IMR-90 (cell line): ENCODE measurements around the gene OR9G1. TPM values are rescaled to one million over a fixed set of nuclear protein-coding genes. Genes with fewer than 3 reads are reported as not detected.

ENCODE experiments used
- ATAC-seq: fragments of 200-7000 bp; cut with Tn5 transposase; 2 replicates; pipeline ENCODE4 v1.9.1; 2020; ENCODE audit warnings: low read depth, mild to moderate bottlenecking, moderate library complexity
- BruUV-seq: library from RNA; stranded (reverse); fragments of 400-500 nt; replicated peaks from 2 replicates; lab custom pipeline; 2021; lab: Mats Ljungman, UMichigan
- CTCF ChIA-PET: fragments of 300-600 bp; formaldehyde crosslinking; extraction: SDS; loops from one replicate; lab custom pipeline; 2021; ENCODE audit warnings: antibody characterized with exemption; lab: Yijun Ruan, JAX
- POLR2A ChIA-PET: fragments of 300-600 bp; sonication (Branson Sonifier 250); formaldehyde crosslinking; loops from one replicate; lab custom pipeline; 2022; ENCODE audit warnings: antibody characterized with exemption; ENCODE audit not compliant: unreplicated experiment; lab: Charles Lee
- DNase-seq: peaks from one replicate; pipeline ENCODE4 v3.0.0; 2013
- H2AFZ ChIP-seq: replicated peaks from 2 replicates; pipeline ENCODE3; 2013; ENCODE audit warnings: low read length, mild to moderate bottlenecking; ENCODE audit not compliant: poor library complexity
- H2AK5ac ChIP-seq: 2 replicates; pipeline ENCODE4 v1.6.1; 2013; ENCODE audit warnings: low read depth, low read length, inconsistent platforms
- H2AK9ac ChIP-seq: replicated peaks from 2 replicates; pipeline ENCODE3; 2013; ENCODE audit warnings: mild to moderate bottlenecking, low read depth, low read length, moderate library complexity; ENCODE audit not compliant: poor library complexity
- H2BK120ac ChIP-seq: 2 replicates; pipeline ENCODE4 v1.6.1; 2013; ENCODE audit warnings: low read depth, low read length, inconsistent platforms
- H2BK15ac ChIP-seq: 3 replicates; pipeline ENCODE4 v1.6.1; 2013; ENCODE audit warnings: low read depth, low read length, inconsistent platforms
- H2BK20ac ChIP-seq: 2 replicates; pipeline ENCODE4 v1.6.1; 2013; ENCODE audit warnings: low read depth, mild to moderate bottlenecking, inconsistent platforms, low read length, moderate library complexity
- H2BK5ac ChIP-seq: 2 replicates; pipeline ENCODE4 v1.6.1; 2013; ENCODE audit warnings: mild to moderate bottlenecking, low read depth, low read length, inconsistent platforms; ENCODE audit not compliant: poor library complexity, severe bottlenecking
- H3K14ac ChIP-seq: replicated peaks from 2 replicates; pipeline ENCODE4 v1.6.1; 2013; ENCODE audit warnings: low read depth, low read length, inconsistent platforms
- H3K18ac ChIP-seq: 2 replicates; pipeline ENCODE4 v1.6.1; 2013; ENCODE audit warnings: low read depth, low read length, control low read depth
- H3K23ac ChIP-seq: 2 replicates; pipeline ENCODE4 v1.6.1; 2013; ENCODE audit warnings: low read depth, low read length, inconsistent platforms
- H3K27ac ChIP-seq: 2 replicates; pipeline ENCODE4 v1.5.1; 2013; ENCODE audit warnings: mild to moderate bottlenecking, control low read depth, low read length; ENCODE audit not compliant: insufficient read depth
- H3K27me3 ChIP-seq: 2 replicates; pipeline ENCODE4 v1.6.1; 2013; ENCODE audit warnings: low read length; ENCODE audit not compliant: control insufficient read depth, insufficient read depth
- H3K36me3 ChIP-seq: 2 replicates; pipeline ENCODE4 v1.6.1; 2013; ENCODE audit warnings: low read length, mixed read lengths; ENCODE audit not compliant: control insufficient read depth, insufficient read depth
- H3K4ac ChIP-seq: 2 replicates; pipeline ENCODE4 v1.6.1; 2013; ENCODE audit warnings: low read depth, low read length, inconsistent platforms
- H3K4me1 ChIP-seq: 2 replicates; pipeline ENCODE4 v1.6.1; 2013; ENCODE audit warnings: low read length, mixed read lengths; ENCODE audit not compliant: control insufficient read depth, insufficient read depth
- H3K4me2 ChIP-seq: 2 replicates; pipeline ENCODE4 v1.6.1; 2013; ENCODE audit warnings: low read depth, mild to moderate bottlenecking, control low read depth, low read length, moderate library complexity
- H3K4me3 ChIP-seq: 2 replicates; pipeline ENCODE4 v1.5.1; 2013; ENCODE audit warnings: low read depth, mild to moderate bottlenecking, control low read depth, low read length, moderate library complexity; ENCODE audit not compliant: insufficient read depth
- H3K56ac ChIP-seq: 2 replicates; pipeline ENCODE4 v1.6.1; 2013; ENCODE audit warnings: low read length, inconsistent platforms; ENCODE audit not compliant: insufficient read depth; ENCODE audit errors: extremely low read depth
- H3K79me1 ChIP-seq, 2 experiments: 2 replicates each; pipeline ENCODE4 v1.6.1; 2013; ENCODE audit warnings: low read length in 2 of 2, inconsistent platforms in 1 of 2, low read depth in 1 of 2
- H3K9ac ChIP-seq: 2 replicates; pipeline ENCODE4 v1.6.1; 2013; ENCODE audit warnings: low read depth, low read length, control low read depth
- H3K9me1 ChIP-seq: 2 replicates; pipeline ENCODE4 v1.6.1; 2013; ENCODE audit warnings: low read length, inconsistent platforms; ENCODE audit not compliant: insufficient read depth
- H3K9me3 ChIP-seq: 2 replicates; pipeline ENCODE4 v1.6.1; 2013; ENCODE audit warnings: low read length; ENCODE audit not compliant: control insufficient read depth, insufficient read depth
- H4K20me1 ChIP-seq: 2 replicates; pipeline ENCODE4 v1.6.1; 2013; ENCODE audit warnings: low read length, inconsistent platforms; ENCODE audit not compliant: insufficient read depth
- H4K5ac ChIP-seq: 2 replicates; pipeline ENCODE4 v1.6.1; 2013; ENCODE audit warnings: mild to moderate bottlenecking, low read depth, low read length, control low read depth
- H4K8ac ChIP-seq, 2 experiments: 2 replicates each; pipeline ENCODE4 v1.6.1; 2013; ENCODE audit warnings: low read depth in 2 of 2, low read length in 2 of 2, control low read depth in 1 of 2, inconsistent platforms in 1 of 2
- H4K91ac ChIP-seq: 2 replicates; pipeline ENCODE4 v1.6.1; 2013; ENCODE audit warnings: low read depth, low read length, inconsistent platforms; ENCODE audit not compliant: insufficient read depth
- BHLHE40 ChIP-seq: fragments of 150-350 bp; IDR thresholded peaks from 2 replicates; pipeline ENCODE4 v1.6.1; 2016; ENCODE audit warnings: mild to moderate bottlenecking, low read depth, low read length
- RFX5 ChIP-seq: IDR thresholded peaks from 2 replicates; pipeline ENCODE4 v1.8.0; 2012; ENCODE audit warnings: low read depth, mild to moderate bottlenecking, low read length, moderate library complexity
- SMC3 ChIP-seq: fragments of 150-350 bp; IDR thresholded peaks from 2 replicates; pipeline ENCODE4 v1.6.1; 2016; ENCODE audit warnings: low read depth, mild to moderate bottlenecking, antibody characterized with exemption, low read length, moderate library complexity
- WGBS, 2 experiments: methylation state at CpG; one replicate each; pipeline versions ENCODE4 v1.1.5 to v1.1.7; 2013; ENCODE audit warnings: missing lambda C conversion rate in 2 of 2; ENCODE audit not compliant: insufficient read length in 1 of 2; ENCODE audit errors: extremely low coverage in 2 of 2; 5-methylcytosine and 5-hydroxymethylcytosine counted together
- dilution Hi-C: fragments of 300-500 bp; cut with HindIII; formaldehyde crosslinking; loops from one replicate; pipeline ENCODE4 v1.14.3; 2018; ENCODE audit warnings: low sequenced_read_pairs; ENCODE audit not compliant: unreplicated experiment
- in situ Hi-C: fragments of 300-500 bp; cut with MboI; formaldehyde crosslinking; loops from 3 replicates; pipeline ENCODE4 v1.14.3; 2019; ENCODE audit warnings: low sequenced_read_pairs, inconsistent platforms, mixed read lengths
- intact Hi-C: fragments of 100-400 bp; cut with micrococcal nuclease; formaldehyde crosslinking; loops from 2 replicates; pipeline ENCODE4 v1.10.0; 2022
- polyA plus RNA-seq, 3 experiments: library from polyadenylated mRNA; depleted of rRNA; stranded (reverse); fragments of >200 nt; gene quantifications; 2 replicates each; pipeline ENCODE4 v1.2.3, GENCODE V29; 2012; ENCODE audit warnings: low replicate concordance in 1 of 3
- total RNA-seq: library from RNA; depleted of rRNA; stranded (reverse); fragments of >200 nt; gene quantifications from 2 replicates; pipeline ENCODE4 v1.2.3, GENCODE V29; 2012
- TF ChIP-seq, protein P1 (sequence below): fragments of 150-350 bp; IDR thresholded peaks from 2 replicates; pipeline ENCODE4 v1.6.1; 2017; ENCODE audit warnings: mild to moderate bottlenecking, antibody characterized with exemption, low read length, low read depth
- TF ChIP-seq, protein P2 (sequence below): conservative IDR thresholded peaks from 2 replicates; pipeline ENCODE4 v1.5.1; 2012; ENCODE audit warnings: mild to moderate bottlenecking, low read depth, low read length, improper control_type of control experiment

The OR9G1 gene
- total and polyA plus RNA-seq, 2 of the 4 experiments (the other 2 are of a cell fraction): not detected

DNA sequence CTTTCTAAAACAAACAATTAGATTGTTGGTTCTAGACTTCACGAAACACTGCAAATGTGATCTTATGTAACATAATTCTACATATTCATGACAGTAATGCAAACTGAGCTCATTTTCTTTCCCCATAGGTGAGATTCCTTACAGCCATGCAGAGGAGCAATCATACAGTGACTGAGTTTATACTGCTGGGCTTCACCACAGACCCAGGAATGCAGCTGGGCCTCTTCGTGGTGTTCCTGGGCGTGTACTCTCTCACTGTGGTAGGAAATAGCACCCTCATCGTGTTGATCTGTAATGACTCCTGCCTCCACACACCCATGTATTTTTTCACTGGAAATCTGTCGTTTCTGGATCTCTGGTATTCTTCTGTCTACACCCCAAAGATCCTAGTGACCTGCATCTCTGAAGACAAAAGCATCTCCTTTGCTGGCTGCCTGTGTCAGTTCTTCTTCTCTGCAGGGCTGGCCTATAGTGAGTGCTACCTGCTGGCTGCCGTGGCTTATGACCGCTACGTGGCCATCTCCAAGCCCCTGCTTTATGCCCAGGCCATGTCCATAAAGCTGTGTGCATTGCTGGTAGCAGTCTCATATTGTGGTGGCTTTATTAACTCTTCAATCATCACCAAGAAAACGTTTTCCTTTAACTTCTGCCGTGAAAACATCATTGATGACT, 1.5 kb downstream of the OR9G1 start:
- no peak overlapping the region for H2BK5ac ChIP-seq
- H3K9ac ChIP-seq: no peak overlapping the region
- H3K4me1 ChIP-seq: no peaks in the 10 kb centered on the region
- H3K14ac ChIP-seq: no peak overlapping the region
- no peaks in the 10 kb centered on the region for H3K36me3 ChIP-seq
- no peaks in the 10 kb centered on the region for H3K27me3 ChIP-seq
- POLR2A ChIA-PET: no interaction called here
- no peak overlapping the region for H4K91ac ChIP-seq
- BruUV-seq: no TSS peak
- no peak for ATAC-seq
- no peak overlapping the region for H4K5ac ChIP-seq
- WGBS, 2 experiments: no CpG with 5 or more reads among the region's 10 CpGs
- no peak overlapping the region for H3K4me2 ChIP-seq
- H2AK9ac ChIP-seq: no peak overlapping the region
- H2AK5ac ChIP-seq: no peak overlapping the region
- TF ChIP-seq, protein P1, sequence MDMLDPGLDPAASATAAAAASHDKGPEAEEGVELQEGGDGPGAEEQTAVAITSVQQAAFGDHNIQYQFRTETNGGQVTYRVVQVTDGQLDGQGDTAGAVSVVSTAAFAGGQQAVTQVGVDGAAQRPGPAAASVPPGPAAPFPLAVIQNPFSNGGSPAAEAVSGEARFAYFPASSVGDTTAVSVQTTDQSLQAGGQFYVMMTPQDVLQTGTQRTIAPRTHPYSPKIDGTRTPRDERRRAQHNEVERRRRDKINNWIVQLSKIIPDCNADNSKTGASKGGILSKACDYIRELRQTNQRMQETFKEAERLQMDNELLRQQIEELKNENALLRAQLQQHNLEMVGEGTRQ: no peak
- TF ChIP-seq RFX5: no peak
- TF ChIP-seq, protein P2, sequence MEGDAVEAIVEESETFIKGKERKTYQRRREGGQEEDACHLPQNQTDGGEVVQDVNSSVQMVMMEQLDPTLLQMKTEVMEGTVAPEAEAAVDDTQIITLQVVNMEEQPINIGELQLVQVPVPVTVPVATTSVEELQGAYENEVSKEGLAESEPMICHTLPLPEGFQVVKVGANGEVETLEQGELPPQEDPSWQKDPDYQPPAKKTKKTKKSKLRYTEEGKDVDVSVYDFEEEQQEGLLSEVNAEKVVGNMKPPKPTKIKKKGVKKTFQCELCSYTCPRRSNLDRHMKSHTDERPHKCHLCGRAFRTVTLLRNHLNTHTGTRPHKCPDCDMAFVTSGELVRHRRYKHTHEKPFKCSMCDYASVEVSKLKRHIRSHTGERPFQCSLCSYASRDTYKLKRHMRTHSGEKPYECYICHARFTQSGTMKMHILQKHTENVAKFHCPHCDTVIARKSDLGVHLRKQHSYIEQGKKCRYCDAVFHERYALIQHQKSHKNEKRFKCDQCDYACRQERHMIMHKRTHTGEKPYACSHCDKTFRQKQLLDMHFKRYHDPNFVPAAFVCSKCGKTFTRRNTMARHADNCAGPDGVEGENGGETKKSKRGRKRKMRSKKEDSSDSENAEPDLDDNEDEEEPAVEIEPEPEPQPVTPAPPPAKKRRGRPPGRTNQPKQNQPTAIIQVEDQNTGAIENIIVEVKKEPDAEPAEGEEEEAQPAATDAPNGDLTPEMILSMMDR: no peak
- no peak for TF ChIP-seq BHLHE40
- TF ChIP-seq SMC3: no peak
- CTCF ChIA-PET: no interaction called here
- no peaks in the 10 kb centered on the region for H3K9me1 ChIP-seq
- intact Hi-C loops (loop anchor here (2.0 kb wide), 1 partner anchor 24 kb away; no protein-coding TSS in a partner anchor), in situ Hi-C loops (no loop called here), dilution Hi-C loops (no loop called here)
- no peaks in the 10 kb centered on the region for H3K79me1 ChIP-seq
- no peak overlapping the region for H3K4me3 ChIP-seq
- H2BK120ac ChIP-seq: no peak overlapping the region
- no peak overlapping the region for H3K18ac ChIP-seq
- no peak overlapping the region for H2BK15ac ChIP-seq
- H3K9me3 ChIP-seq: peaks cover 7% of the 10 kb centered on the region
- no peak overlapping the region for H4K8ac ChIP-seq
- H3K4ac ChIP-seq: no peak overlapping the region
- H2AFZ ChIP-seq: no peak overlapping the region
- no peak overlapping the region for H2BK20ac ChIP-seq
- no peak overlapping the region for H3K27ac ChIP-seq
- no peaks in the 10 kb centered on the region for H4K20me1 ChIP-seq
- no peak overlapping the region for H3K56ac ChIP-seq
- DNase-seq: no peak
- H3K23ac ChIP-seq: no peak overlapping the region
